ENCODE data around the gene PCF11.

GRCh38 chr11:83166193-83166866, 9.4 kb downstream of the PCF11 start:
- no peak for TF ChIP-seq CTCF (IDR thresholded peaks at IDR 0.05)
- no peak for TF ChIP-seq POLR2A (IDR thresholded peaks at IDR 0.05)

All from Peyer's patch (tissue), 4 donors.